C4-2B (cell line): Measurements from ENCODE around the gene MGME1.

ENCODE experiments used
- H3K27ac ChIP-seq: fragments of 450-650 bp; 2 replicates; pipeline ENCODE4 v1.5.1; 2017
- ZFX ChIP-seq: fragments of 450-650 bp; IDR thresholded peaks from 2 replicates; pipeline ENCODE4 v1.6.1; 2017
- TF ChIP-seq, protein P1 (sequence below): fragments of 450-650 bp; conservative IDR thresholded peaks from 2 replicates; pipeline ENCODE4 v1.5.1; 2017; ENCODE audit warnings: mild to moderate bottlenecking

The MGME1 gene

DNA sequence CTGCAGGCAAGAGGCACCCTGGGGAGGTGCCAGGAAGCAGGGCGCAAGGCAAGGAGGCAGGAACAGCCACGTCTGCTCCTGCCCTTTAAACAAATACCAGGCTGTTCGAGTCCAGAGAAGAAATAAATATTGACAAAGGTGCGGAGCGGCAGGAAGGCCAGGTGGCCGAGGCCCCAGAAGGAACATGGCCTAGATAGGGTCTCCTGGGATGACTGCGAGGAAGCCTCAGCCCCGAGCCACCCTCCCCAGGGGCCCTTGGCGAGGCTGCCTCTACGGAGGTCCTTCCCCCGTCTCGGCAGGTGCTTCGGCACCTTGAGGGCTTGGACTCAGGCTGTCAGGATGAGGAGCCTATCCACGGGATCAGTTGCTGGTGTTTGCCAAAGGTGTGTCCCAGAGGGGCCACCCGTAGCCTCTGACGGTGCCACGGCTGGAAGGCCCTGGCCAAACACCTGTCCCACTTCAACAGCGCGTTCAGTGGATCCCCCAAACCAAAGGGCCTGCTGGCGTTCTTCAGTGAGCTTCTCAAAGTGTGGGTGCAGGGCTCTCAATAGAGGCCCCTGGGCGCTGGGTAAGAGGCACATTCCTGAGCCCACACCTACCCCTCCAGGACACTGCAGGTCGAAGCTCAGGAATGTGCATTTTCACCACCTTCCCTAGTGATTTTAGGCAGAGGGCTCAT lies 40.0 kb upstream of the MGME1 start:
- TF ChIP-seq, protein P1, sequence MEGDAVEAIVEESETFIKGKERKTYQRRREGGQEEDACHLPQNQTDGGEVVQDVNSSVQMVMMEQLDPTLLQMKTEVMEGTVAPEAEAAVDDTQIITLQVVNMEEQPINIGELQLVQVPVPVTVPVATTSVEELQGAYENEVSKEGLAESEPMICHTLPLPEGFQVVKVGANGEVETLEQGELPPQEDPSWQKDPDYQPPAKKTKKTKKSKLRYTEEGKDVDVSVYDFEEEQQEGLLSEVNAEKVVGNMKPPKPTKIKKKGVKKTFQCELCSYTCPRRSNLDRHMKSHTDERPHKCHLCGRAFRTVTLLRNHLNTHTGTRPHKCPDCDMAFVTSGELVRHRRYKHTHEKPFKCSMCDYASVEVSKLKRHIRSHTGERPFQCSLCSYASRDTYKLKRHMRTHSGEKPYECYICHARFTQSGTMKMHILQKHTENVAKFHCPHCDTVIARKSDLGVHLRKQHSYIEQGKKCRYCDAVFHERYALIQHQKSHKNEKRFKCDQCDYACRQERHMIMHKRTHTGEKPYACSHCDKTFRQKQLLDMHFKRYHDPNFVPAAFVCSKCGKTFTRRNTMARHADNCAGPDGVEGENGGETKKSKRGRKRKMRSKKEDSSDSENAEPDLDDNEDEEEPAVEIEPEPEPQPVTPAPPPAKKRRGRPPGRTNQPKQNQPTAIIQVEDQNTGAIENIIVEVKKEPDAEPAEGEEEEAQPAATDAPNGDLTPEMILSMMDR = no peak
- TF ChIP-seq ZFX = peak; percentile 2; the same call in 1 of the 2 replicates
- H3K27ac ChIP-seq = peak overlapping the region; percentile 77

DNA sequence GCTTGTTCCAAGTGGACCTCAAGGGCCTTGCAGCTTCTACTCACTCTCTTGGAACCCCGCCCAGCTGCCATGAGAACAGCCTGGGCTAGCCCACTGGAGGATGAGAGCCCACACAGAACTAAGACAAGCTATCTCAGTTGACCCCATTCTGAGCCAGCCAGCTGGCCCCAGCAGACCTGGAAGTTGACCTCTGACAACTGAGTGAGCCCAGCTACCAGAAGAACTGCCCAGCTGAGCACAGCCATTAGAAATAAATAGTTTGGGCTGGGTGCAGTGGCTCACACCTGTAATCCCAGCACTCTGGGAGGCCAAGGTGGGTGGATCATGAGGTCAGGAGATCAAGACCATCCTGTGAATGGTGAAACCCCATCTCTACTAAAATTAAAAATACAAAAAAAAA lies 37.3 kb upstream of the MGME1 start:
- TF ChIP-seq, protein P1 = no peak
- TF ChIP-seq ZFX = no peak
- no peak overlapping the region for H3K27ac ChIP-seq

DNA sequence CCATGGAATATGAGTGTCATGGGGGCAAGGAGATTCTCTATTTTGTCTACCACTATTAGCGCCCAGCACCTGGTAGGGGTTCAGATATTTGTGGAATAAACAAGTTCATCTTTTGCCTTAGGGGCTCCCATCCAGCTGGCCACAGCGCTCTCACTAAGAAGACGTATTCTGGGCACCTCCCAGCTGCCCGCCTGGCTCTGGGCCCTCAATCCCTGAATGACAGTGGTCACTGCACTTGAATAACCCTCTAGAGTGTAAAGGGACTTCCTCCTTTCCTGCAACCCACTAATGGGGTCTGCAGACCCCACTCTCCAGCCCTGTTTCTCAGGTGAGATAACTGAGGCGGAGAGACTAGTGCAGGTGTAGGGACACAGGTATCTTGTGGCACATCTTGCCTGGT lies 36.4 kb upstream of the MGME1 start:
- TF ChIP-seq, protein P1 = no peak
- TF ChIP-seq ZFX = no peak
- H3K27ac ChIP-seq = no peak overlapping the region

DNA sequence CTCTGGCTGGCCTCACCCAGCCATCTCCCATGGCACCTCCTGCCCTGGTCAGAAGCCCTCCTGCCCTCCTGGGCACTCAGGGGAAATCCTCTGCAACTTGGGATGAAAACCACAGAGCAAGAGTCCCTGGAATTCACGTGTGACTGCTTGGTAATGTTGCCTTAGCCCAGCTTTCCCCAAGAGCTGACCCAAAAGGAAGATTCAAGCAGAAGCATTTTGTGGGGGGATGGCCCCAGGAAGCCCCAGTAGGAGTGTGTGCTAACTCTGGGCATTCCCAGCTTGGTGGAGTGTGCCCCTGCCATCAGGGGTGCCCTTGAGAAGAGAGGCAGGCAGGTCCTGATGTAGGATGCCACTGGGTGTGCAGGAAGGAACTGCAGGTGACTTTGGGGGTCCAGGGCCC lies 35.7 kb upstream of the MGME1 start:
- no peak overlapping the region for H3K27ac ChIP-seq

DNA sequence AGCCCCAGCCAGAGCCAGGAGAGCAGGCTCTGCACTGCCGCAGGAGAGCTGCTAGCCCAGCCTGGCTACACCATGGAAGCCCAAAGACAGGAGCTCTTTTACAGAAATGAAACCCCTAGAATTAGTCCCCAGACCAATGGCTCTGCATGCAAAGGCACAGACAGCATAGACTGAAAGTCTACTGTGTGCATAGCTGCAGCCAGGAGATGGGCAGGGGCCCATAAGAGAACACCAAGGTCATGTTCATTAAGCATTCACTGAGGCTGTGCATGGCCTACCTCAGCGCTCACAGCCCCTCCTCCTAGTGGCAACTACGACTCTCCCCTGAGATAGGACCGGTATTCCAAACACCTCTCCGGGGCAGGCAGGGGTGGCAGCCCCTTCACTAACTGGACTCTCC lies 35.1 kb upstream of the MGME1 start:
- no peak overlapping the region for H3K27ac ChIP-seq
- TF ChIP-seq, protein P1 = no peak
- TF ChIP-seq ZFX = no peak

More for the DNA sequence above, 35.7 kb upstream of the MGME1 start:
- TF ChIP-seq, protein P1 = no peak
- TF ChIP-seq ZFX = no peak

DNA sequence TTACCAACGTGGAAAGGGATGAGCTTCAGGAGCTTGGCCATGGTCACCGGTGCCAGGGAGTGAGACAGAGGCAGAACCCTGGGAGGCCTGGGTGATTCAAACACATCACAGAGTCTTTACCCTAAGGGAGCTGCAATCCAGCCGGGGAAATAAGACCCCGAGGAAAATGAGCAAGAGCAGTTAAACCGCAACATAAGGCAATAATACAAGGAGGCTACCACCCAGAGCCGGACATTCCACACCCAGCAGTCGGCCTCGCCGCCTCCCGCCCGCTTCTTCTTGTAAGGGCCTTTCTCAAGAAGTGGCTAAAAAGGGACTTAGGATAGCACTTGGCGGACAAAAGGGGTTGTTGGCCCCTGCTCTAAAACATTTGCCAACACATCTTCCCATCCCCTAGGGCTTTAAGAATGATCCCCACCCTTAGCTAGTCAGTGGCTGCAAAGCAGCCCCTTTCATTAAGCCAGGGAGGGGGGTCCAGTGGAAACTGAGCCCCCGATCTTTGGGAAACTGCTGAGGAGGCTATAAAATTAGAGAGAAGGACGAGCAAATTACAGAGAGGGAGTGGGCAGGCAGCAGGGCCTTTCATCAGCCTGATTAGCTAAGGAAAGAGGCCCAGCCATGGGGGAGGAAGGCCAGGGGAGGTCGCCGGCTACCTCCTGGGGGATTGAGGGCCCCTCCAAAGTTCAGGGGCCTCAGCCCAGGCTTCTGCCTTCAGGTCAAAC lies 34.5 kb upstream of the MGME1 start:
- TF ChIP-seq ZFX = no peak
- TF ChIP-seq, protein P1 = no peak
- H3K27ac ChIP-seq = no peak overlapping the region

DNA sequence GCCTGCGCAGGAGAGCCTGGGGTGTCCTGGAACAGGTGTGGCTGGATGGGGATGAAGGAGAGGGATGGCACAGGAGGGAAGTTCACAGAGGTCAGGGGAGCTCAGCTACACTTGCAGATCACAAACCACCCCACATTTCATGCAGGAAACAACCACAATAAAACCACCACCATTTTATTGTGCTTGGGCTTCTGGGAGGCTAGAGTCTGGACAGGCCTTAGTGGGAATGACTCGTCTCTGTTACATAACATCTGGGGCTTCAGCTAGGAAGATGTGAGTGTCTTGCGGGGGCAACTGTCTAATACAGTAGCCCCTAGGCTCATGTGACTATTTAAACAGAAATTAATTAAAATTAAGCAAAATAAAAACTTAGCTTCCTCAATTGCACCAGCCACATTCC lies 33.6 kb upstream of the MGME1 start:
- no peak overlapping the region for H3K27ac ChIP-seq
- no peak for TF ChIP-seq ZFX
- TF ChIP-seq, protein P1 = no peak
